Hematopoietic multipotent progenitor cell (in vitro differentiated cells): ENCODE results near the gene GRK4. TPM values are rescaled to one million over a fixed set of nuclear protein-coding genes. Genes with fewer than 3 reads are reported as not detected.

Experiments used
- DNase-seq, 3 donors: peaks; one replicate each; pipeline ENCODE4 v3.0.0-alpha.2; 2011 to 2015; ENCODE audit warnings: low read depth in 2 of 3, low spot score in 2 of 3
- total RNA-seq: library from RNA; depleted of rRNA; stranded (reverse); fragments of >200 nt; gene quantifications from one replicate; pipeline ENCODE4 v1.2.3, GENCODE V29; 2012

Gene GRK4
- total RNA-seq, 1 donor: 9.4 TPM

GRCh38 chr4:3054169-3054759 lies 90.9 kb downstream of the GRK4 start:
- no peak for DNase-seq

- no peak for DNase-seq
These were observed 96.6 kb downstream of the GRK4 start for GRCh38 chr4:3059943-3060342.

GRCh38 chr4:3060946-3061345 lies 97.6 kb downstream of the GRK4 start:
- DNase-seq: no peak

GRCh38 chr4:3062471-3062870 lies 99.1 kb downstream of the GRK4 start:
- DNase-seq: no peak

GRCh38 chr4:3065551-3065950 lies 102.2 kb downstream of the GRK4 start:
- DNase-seq: no peak

- no peak for DNase-seq
These were observed 103.5 kb downstream of the GRK4 start for GRCh38 chr4:3066836-3067400.

- DNase-seq: no peak
These were observed 104.2 kb downstream of the GRK4 start for GRCh38 chr4:3067473-3068001.

GRCh38 chr4:3069661-3070199 lies 106.4 kb downstream of the GRK4 start:
- no peak for DNase-seq

- DNase-seq: no peak
These were observed 107.5 kb downstream of the GRK4 start for GRCh38 chr4:3070709-3071500.

GRCh38 chr4:3071811-3072210 lies 108.4 kb downstream of the GRK4 start:
- no peak for DNase-seq

GRCh38 chr4:3073158-3074077 lies 110.0 kb downstream of the GRK4 start:
- no peak for DNase-seq

GRCh38 chr4:3074078-3074845 lies 110.9 kb downstream of the GRK4 start, which contains the start of the genes HTT and HTT-AS:
Gene HTT, plus strand, starts transcription at chr4:3074681. Its CDS starts 145 bp downstream, at chr4:3074826.
Gene HTT-AS, minus strand, starts transcription at chr4:3074538.
- peak; percentile 96 to 98 (median 96) for DNase-seq

- peak; percentile 17 to 94 (median 86) for DNase-seq
These were observed 111.7 kb downstream of the GRK4 start for GRCh38 chr4:3074846-3075651.

- DNase-seq: no peak
These were observed 112.2 kb downstream of the GRK4 start for GRCh38 chr4:3075652-3075981.

- no peak for DNase-seq
These were observed 114.4 kb downstream of the GRK4 start for GRCh38 chr4:3077796-3078195.

GRCh38 chr4:3079694-3080123 lies 116.3 kb downstream of the GRK4 start:
- peak in 2 of 3 donors; percentile 93 to 98 for DNase-seq

GRCh38 chr4:3082925-3083515 lies 119.6 kb downstream of the GRK4 start:
- peak in 2 of 3 donors; percentile 43 to 60 for DNase-seq

GRCh38 chr4:3083732-3084131 lies 120.4 kb downstream of the GRK4 start:
- DNase-seq: no peak
